GM13976 (cell line): ENCODE data around the gene CYP26A1.

Experiments used
- DNase-seq: peaks from one replicate; pipeline ENCODE4 v3.0.0; 2012; ENCODE audit warnings: low spot score
- in situ Hi-C: fragments of 300-500 bp; cut with MboI; formaldehyde crosslinking; loops from one replicate; pipeline ENCODE4 v1.12.0; 2022; ENCODE audit warnings: low sequenced_read_pairs, mixed read lengths, inconsistent platforms; ENCODE audit not compliant: unreplicated experiment
- TF ChIP-seq, protein P1 (sequence below): IDR thresholded peaks from 2 replicates; pipeline ENCODE4 v1.5.1; 2012; ENCODE audit warnings: borderline replicate concordance, mild to moderate bottlenecking; ENCODE audit not compliant: insufficient read depth; ENCODE audit errors: extremely low read depth, missing control alignments, control extremely low read depth

Gene CYP26A1

DNA sequence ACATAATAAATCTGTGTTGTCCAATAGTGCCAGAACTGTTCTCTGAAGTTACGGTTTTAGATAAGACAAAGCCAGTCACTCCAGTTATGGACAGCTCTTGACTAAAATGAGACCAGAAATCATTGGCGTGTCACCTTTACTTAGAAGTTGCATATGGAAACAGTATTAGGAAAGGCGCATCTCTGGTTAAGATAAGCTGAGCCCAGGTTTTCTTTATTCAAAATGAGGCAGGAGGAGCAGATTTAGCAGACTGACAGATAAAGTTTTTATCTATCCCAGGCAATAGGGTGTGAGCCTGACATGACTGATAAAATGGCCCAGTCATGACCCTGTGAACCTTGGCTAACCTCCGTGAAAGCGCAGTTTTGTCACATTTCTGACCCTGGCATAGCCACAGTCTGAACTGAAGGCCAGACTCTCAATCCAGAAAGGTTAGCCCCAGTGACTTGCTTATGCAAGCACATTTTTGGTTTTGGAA, 4.2 kb downstream of the CYP26A1 start:
- TF ChIP-seq, protein P1, sequence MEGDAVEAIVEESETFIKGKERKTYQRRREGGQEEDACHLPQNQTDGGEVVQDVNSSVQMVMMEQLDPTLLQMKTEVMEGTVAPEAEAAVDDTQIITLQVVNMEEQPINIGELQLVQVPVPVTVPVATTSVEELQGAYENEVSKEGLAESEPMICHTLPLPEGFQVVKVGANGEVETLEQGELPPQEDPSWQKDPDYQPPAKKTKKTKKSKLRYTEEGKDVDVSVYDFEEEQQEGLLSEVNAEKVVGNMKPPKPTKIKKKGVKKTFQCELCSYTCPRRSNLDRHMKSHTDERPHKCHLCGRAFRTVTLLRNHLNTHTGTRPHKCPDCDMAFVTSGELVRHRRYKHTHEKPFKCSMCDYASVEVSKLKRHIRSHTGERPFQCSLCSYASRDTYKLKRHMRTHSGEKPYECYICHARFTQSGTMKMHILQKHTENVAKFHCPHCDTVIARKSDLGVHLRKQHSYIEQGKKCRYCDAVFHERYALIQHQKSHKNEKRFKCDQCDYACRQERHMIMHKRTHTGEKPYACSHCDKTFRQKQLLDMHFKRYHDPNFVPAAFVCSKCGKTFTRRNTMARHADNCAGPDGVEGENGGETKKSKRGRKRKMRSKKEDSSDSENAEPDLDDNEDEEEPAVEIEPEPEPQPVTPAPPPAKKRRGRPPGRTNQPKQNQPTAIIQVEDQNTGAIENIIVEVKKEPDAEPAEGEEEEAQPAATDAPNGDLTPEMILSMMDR = no peak
- no peak for DNase-seq
- in situ Hi-C loops = loop anchor here (10.0 kb wide), 2 partner anchors 217 to 277 kb away; no protein-coding TSS in a partner anchor

DNA sequence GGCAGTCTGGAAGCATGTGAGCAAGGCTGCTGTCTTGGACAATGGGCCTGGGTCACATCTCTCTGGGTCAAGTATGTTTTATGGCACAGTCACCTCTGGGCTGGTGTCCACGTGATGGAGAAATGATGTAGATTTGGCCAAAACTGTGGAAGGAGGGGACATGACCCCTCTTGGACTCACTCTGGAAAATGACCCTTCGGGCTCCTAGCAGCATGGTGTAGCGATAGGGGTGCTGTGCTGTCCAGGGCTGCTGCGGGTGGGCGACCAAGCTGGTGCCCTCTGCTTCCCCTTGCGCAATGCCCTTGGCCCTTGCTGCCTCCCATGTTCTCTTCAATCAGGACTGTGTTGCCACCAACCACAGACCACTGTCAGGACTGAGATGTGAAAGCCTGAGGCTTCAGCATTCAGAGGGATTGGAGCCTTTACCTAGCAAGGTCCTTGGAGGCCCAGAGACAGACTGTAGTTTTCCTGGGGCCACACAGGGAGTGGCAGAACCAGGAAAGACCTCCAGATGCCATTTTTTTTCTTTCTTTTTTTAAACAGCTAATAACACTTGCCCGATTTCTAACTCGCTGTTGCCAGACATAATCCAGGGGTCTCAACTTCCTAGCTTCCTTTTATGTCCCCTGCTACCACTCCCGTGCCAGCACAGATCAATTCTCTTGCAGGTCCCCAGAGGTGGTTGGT, 6.1 kb downstream of the CYP26A1 start:
- DNase-seq = peak; percentile 32
- TF ChIP-seq, protein P1 = no peak
- in situ Hi-C loops = loop anchor here (10.0 kb wide), 2 partner anchors 215 to 275 kb away; no protein-coding TSS in a partner anchor

DNA sequence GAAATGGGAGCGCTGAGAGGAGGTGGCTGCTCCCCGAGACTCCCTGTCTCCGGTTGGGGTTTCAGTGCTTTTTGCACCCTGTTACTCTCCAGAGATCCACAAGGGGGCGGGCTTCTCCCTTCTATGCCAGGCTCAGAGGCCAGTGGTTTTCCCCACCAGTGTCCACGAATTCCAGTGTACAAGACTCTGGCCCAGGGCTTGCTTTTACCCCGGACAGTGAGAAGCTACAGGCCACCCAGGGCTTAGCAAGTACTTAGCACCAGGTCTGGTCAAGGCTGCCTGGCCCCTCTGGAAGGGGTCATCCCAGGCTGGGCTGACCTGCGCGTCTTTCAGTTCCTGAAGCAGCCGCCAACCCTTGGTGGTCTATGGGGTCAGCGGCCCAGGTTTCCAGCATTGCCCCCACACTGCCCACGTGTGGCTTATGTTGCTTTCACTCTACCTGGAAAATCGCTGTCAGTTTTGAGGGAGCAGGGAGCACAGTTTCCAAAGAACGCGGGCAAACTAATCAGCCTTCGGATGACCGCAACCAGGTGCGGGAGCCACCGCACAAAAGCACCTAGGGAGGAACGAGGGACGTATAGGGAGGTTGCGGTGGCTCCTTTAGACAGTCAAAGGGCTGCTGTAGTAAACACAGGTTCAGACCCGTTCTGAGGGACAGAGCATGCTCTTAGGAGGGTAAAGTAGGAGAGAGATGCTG, 6.8 kb downstream of the CYP26A1 start:
- in situ Hi-C loops = no loop called here
- DNase-seq = peak; percentile 88
- TF ChIP-seq, protein P1 = peak; percentile 64

DNA sequence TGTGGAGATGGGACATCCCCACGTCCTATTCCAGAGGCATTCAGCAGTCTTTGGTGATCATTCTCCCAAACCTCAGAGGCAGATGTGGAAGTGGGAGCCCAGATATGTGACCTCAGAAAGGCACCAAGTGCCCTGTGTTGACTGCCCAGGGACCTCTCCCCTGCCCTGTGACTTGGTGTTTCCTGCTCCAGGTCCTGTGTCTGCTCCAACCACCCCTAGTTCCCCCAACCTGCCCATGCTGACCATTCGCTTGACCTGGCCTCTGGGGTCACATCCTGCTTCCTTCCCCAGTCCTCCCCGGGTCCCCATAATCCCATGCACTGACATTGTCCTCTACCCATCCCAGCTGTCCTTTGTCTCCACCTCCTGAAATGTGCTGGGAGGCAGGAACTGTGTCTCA, 7.6 kb downstream of the CYP26A1 start:
- TF ChIP-seq, protein P1 = no peak
- no peak for DNase-seq
- in situ Hi-C loops = no loop called here

DNA sequence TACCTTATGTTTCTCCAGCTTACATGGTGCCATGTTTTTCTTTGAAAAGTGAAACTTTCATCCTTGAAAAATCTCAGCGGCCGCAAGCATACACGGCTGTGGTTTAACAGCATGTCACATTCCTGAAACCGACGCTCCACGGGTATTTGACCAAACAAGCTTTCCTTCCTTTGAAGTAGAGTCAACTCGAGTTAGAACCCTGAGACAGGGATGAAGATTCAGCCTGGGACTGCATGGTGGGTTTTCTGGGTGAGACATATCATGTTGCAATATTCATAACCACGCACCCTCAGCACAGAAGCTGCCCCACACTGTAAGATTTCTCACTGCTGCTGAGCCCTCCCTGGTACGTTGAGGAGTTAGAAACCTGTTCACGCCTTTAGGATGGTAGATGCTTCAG, 8.1 kb downstream of the CYP26A1 start:
- in situ Hi-C loops = no loop called here
- TF ChIP-seq, protein P1 = no peak
- no peak for DNase-seq

DNA sequence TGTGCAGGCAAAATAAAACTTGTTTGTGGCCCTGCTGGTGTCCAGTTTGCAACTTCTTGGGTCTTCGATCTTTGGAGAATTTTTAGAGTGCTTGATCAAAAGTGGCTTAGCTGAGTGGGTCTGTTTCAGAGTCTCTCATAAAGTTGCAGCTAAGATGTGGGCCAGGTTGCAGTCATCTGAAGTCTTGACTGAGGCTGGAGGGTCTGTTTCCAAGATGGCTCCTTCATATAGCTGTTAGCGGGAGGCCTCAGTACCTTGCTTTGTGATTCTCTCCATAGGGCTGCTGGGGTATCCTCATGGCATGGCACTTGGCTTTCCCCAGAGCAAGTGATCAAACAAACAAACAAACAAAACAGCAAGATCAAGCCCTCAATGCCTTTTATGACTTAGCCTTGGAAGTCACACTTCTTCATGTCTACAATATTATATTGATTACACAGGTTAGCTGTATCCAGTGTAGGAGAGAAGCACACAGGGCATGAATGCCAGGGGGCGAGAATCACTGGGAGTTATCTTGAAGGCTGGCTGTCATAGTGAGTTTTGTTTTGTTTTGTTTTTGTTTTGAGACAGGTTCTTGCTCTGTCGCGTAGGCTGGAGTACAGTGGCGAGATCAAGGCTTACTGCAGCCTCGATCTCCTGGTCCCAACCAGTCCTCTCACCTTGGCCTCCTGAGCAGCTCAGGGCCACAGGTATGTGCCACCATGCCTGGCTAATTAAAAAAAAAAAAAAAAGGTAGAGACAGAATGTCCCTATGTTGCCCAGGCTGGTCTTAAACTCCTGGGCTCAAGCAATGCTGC, 10.2 kb downstream of the CYP26A1 start:
- in situ Hi-C loops = no loop called here
- TF ChIP-seq, protein P1 = no peak
- DNase-seq = no peak
